K562 (cell line): Measurements from ENCODE around the gene TMEM184A. TPM values are rescaled to one million over a fixed set of nuclear protein-coding genes. Genes with fewer than 3 reads are reported as not detected.

Experiments used
- ATAC-seq: fragments of 200-7000 bp; cut with Tn5 transposase; 3 replicates; pipeline ENCODE4 v1.9.1; 2020; ENCODE audit warnings: moderate library complexity
- BruUV-seq: library from RNA; stranded (reverse); fragments of 400-500 nt; replicated peaks from 2 replicates; lab custom pipeline; 2021; lab: Mats Ljungman, UMichigan
- CTCF ChIA-PET: fragments of 300-600 bp; formaldehyde crosslinking; extraction: SDS; loops from one replicate; lab custom pipeline; 2021; ENCODE audit warnings: low intra/inter-chr PET ratio; lab: Yijun Ruan, JAX
- POLR2A ChIA-PET: fragments of 300-600, 350-650 bp; sonication (Branson Sonifier 250); formaldehyde crosslinking; extraction: SDS; loops from one replicate; lab custom pipeline; 2021; ENCODE audit warnings: antibody characterized with exemption, inconsistent platforms; lab: Yijun Ruan, JAX
- DNase-seq, 4 experiments: peaks; one replicate each; pipeline versions ENCODE4 v3.0.0 to v3.0.0-alpha.2; 2011 to 2018; ENCODE audit warnings: low spot score in 3 of 4, mixed read lengths in 3 of 4; ENCODE audit errors: extremely low read depth in 1 of 4
- FAIRE-seq: peaks from 2 replicates; lab custom pipeline; 2011; peaks lifted over from hg19 to GRCh38; lab: Jason Lieb, UNC
- H2AFZ ChIP-seq: 2 replicates; pipeline ENCODE4 v1.6.0; 2011; ENCODE audit warnings: low read depth, low read length, control low read depth, inconsistent platforms
- H3K27ac ChIP-seq: fragments of 200-600 bp; 3 replicates; pipeline ENCODE4 v1.8.0; 2011; ENCODE audit warnings: low read depth, mild to moderate bottlenecking, control low read depth, inconsistent platforms, low read length, moderate library complexity, mixed read lengths; ENCODE audit errors: extremely low read depth
- H3K27me3 ChIP-seq, 2 experiments: fragments of 300-600 bp in 1 of 2; 2 replicates in 1 of 2; 3 replicates in 1 of 2; pipeline versions ENCODE4 v1.6.0 to v1.8.0; 2011; ENCODE audit warnings: inconsistent platforms in 2 of 2, low read length in 2 of 2, mild to moderate bottlenecking in 1 of 2, mixed read lengths in 1 of 2, moderate library complexity in 1 of 2; ENCODE audit not compliant: control insufficient read depth in 2 of 2, insufficient read depth in 2 of 2
- H3K36me3 ChIP-seq: fragments of 300-600 bp; 3 replicates; pipeline ENCODE4 v1.8.0; 2011; ENCODE audit warnings: mild to moderate bottlenecking, low read length, inconsistent platforms; ENCODE audit not compliant: control insufficient read depth, insufficient read depth
- H3K4me1 ChIP-seq, 2 experiments: fragments of 200-600 bp in 1 of 2; replicated peaks in 1 of 2; 2 replicates in 1 of 2; 3 replicates in 1 of 2; pipeline versions ENCODE4 v1.5.1 to v1.8.0; 2011; ENCODE audit warnings: inconsistent platforms in 2 of 2, low read length in 2 of 2, mild to moderate bottlenecking in 1 of 2, mixed read lengths in 1 of 2, moderate library complexity in 1 of 2; ENCODE audit not compliant: control insufficient read depth in 2 of 2, insufficient read depth in 2 of 2
- H3K4me2 ChIP-seq: 2 replicates; pipeline ENCODE4 v1.6.1; 2011; ENCODE audit warnings: low read length, control low read depth, inconsistent platforms, mixed read lengths; ENCODE audit not compliant: insufficient read depth
- H3K4me3 ChIP-seq: fragments of 200-600 bp; sonication (generic), shearing (Covaris generic); 2 replicates; pipeline ENCODE4 v1.5.1; 2016; ENCODE audit warnings: control low read depth, inconsistent platforms
- H3K79me2 ChIP-seq: fragments of 200-600 bp; 3 replicates; pipeline ENCODE4 v1.8.0; 2011; ENCODE audit warnings: low read length, inconsistent platforms; ENCODE audit not compliant: control insufficient read depth, insufficient read depth
- H3K9ac ChIP-seq, 2 experiments: 2 replicates each; pipeline versions ENCODE4 v1.6.0 to v1.6.1; 2011; ENCODE audit warnings: low read depth in 2 of 2, low read length in 2 of 2, control low read depth in 1 of 2, inconsistent platforms in 1 of 2, mild to moderate bottlenecking in 1 of 2, mixed read lengths in 1 of 2; ENCODE audit not compliant: insufficient read depth in 1 of 2
- H3K9me1 ChIP-seq: one replicate; pipeline ENCODE4 v1.6.0; 2011; ENCODE audit warnings: inconsistent platforms, mild to moderate bottlenecking, low read length, moderate library complexity; ENCODE audit not compliant: control insufficient read depth, insufficient read depth
- H3K9me3 ChIP-seq: replicated peaks from 2 replicates; pipeline ENCODE4 v1.5.1; 2011; ENCODE audit warnings: low read depth, low read length, inconsistent platforms; ENCODE audit not compliant: control insufficient read depth, insufficient read depth
- H4K20me1 ChIP-seq: replicated peaks from 2 replicates; pipeline ENCODE4 v1.6.1; 2011; ENCODE audit warnings: low read length, inconsistent platforms, mixed read lengths; ENCODE audit not compliant: control insufficient read depth, insufficient read depth
- ARHGAP35 ChIP-seq: fragments of 450-650 bp; IDR thresholded peaks from 2 replicates; pipeline ENCODE4 v1.6.1; 2018; ENCODE audit not compliant: partially characterized antibody
- EHMT2 ChIP-seq: fragments of 450-650 bp; IDR thresholded peaks from 2 replicates; pipeline ENCODE4 v1.6.1; 2018; ENCODE audit warnings: antibody characterized with exemption
- KLF13 ChIP-seq: fragments of 450-650 bp; IDR thresholded peaks from 2 replicates; pipeline ENCODE4 v1.6.1; 2016; ENCODE audit warnings: missing genetic modification characterization, low read depth, mild to moderate bottlenecking, missing compliant biosample characterization, moderate library complexity, borderline replicate concordance
- WGBS: fragments of 100-300 bp; shearing (Covaris generic); methylation state at CpG from one replicate; pipeline ENCODE4 v1.1.6; 2016; ENCODE audit warnings: low coverage, mixed read lengths; ENCODE audit not compliant: insufficient coverage; ENCODE audit errors: missing lambda C conversion rate; 5-methylcytosine and 5-hydroxymethylcytosine counted together
- in situ Hi-C: fragments of 300-500 bp; cut with MboI; formaldehyde crosslinking; loops from 4 replicates; pipeline ENCODE4 v1.15.0; 2018; ENCODE audit warnings: inconsistent platforms, mixed read lengths
- intact Hi-C: fragments of 100-400 bp; cut with micrococcal nuclease; formaldehyde crosslinking; loops from 2 replicates; pipeline ENCODE4 v1.14.2; 2022
- polyA plus RNA-seq, 8 experiments: library from polyadenylated mRNA; depleted of rRNA in 4 of 8; stranded (reverse) in 5 of 8; unstranded in 3 of 8; fragments of >200 nt; fragmentation: Nextera tagmentation in 2 of 8; fragmentation: Illumina TruSeq in 1 of 8; extraction: Ambion mirVana in 2 of 8; extraction: Trizol in 1 of 8; gene quantifications; 2 replicates each; pipeline versions ENCODE4 v1.2.1 to v1.2.3, GENCODE V29; 2011 to 2014; ENCODE audit warnings: inconsistent platforms in 1 of 8, missing spikeins in 1 of 8
- total RNA-seq, 7 experiments: library from RNA; depleted of rRNA in 6 of 7; stranded (reverse); fragments of >200 nt in 6 of 7; fragmentation: Illumina TruSeq in 2 of 7; extraction: Trizol in 2 of 7; gene quantifications; 2 replicates each; pipeline versions ENCODE4 v1.2.1 to v1.2.3, GENCODE V29; 2011 to 2021; ENCODE audit warnings: low replicate concordance in 1 of 7
- TF ChIP-seq, protein P1 (sequence below): fragments of 450-650 bp; IDR thresholded peaks from 2 replicates; pipeline ENCODE4 v1.6.1; 2018; ENCODE audit warnings: mild to moderate bottlenecking, low read depth; ENCODE audit not compliant: partially characterized antibody
- TF ChIP-seq, protein P2 (sequence below): fragments of 450-650 bp; formaldehyde crosslinking; IDR thresholded peaks from 2 replicates; pipeline ENCODE4 v1.4.0; 2020; ENCODE audit warnings: mild to moderate bottlenecking, mixed read lengths
- TF ChIP-seq, protein P3 (sequence below): fragments of 250-450 bp; sonication (Bioruptor Pico); IDR thresholded peaks from 2 replicates; pipeline ENCODE4 v1.8.0; 2021; ENCODE audit warnings: mild to moderate bottlenecking, moderate library complexity

Gene TMEM184A
- total and polyA plus RNA-seq, 9 of the 15 experiments (the other 6 are each of a cell fraction or from before 2014, with no cell fraction given): 0.10 to 0.18 (median 0.11) TPM; not detected in 6

- no peaks in the 10 kb centered on the region for H3K9me1 ChIP-seq
- no peak overlapping the region for H3K9ac ChIP-seq
- peaks cover 11 to 28% of the 10 kb centered on the region in 2 experiments; a peak in 4 of 5 replicates for H3K27me3 ChIP-seq
- H3K4me3 ChIP-seq: no peak overlapping the region
- H3K79me2 ChIP-seq: no peaks in the 10 kb centered on the region
- no peak overlapping the region for H3K27ac ChIP-seq
- WGBS: 3% methylated on average over 6 of the region's 6 CpGs
- H2AFZ ChIP-seq: no peak overlapping the region
- no peak for ATAC-seq
- no TSS peak for BruUV-seq
- ChIA-PET CTCF (interaction anchor here (1.4 kb wide), 1 partner anchor 890 kb away, joined by 9 read pairs; no protein-coding TSS in a partner anchor), POLR2A (no interaction called here)
- intact Hi-C loops (loop anchor here (2.0 to 10.0 kb wide), 3 partner anchors 180 to 770 kb away; no protein-coding TSS in a partner anchor), in situ Hi-C loops (no loop called here)
- TF ChIP-seq ARHGAP35: no peak
- TF ChIP-seq, protein P1, sequence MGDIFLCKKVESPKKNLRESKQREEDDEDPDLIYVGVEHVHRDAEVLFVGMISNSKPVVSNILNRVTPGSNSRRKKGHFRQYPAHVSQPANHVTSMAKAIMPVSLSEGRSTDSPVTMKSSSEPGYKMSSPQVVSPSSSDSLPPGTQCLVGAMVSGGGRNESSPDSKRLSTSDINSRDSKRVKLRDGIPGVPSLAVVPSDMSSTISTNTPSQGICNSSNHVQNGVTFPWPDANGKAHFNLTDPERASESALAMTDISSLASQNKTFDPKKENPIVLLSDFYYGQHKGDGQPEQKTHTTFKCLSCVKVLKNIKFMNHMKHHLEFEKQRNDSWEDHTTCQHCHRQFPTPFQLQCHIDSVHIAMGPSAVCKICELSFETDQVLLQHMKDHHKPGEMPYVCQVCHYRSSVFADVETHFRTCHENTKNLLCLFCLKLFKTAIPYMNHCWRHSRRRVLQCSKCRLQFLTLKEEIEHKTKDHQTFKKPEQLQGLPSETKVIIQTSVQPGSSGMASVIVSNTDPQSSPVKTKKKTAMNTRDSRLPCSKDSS: no peak
- no peak for TF ChIP-seq KLF13 (tag)
- TF ChIP-seq EHMT2: 0 out of 2 replicates have a peak, but pooled peaks have one; percentile 31
- TF ChIP-seq, protein P2, sequence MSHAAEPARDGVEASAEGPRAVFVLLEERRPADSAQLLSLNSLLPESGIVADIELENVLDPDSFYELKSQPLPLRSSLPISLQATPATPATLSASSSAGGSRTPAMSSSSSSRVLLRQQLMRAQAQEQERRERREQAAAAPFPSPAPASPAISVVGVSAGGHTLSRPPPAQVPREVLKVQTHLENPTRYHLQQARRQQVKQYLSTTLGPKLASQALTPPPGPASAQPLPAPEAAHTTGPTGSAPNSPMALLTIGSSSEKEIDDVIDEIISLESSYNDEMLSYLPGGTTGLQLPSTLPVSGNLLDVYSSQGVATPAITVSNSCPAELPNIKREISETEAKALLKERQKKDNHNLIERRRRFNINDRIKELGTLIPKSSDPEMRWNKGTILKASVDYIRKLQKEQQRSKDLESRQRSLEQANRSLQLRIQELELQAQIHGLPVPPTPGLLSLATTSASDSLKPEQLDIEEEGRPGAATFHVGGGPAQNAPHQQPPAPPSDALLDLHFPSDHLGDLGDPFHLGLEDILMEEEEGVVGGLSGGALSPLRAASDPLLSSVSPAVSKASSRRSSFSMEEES: no peak
- TF ChIP-seq, protein P3, sequence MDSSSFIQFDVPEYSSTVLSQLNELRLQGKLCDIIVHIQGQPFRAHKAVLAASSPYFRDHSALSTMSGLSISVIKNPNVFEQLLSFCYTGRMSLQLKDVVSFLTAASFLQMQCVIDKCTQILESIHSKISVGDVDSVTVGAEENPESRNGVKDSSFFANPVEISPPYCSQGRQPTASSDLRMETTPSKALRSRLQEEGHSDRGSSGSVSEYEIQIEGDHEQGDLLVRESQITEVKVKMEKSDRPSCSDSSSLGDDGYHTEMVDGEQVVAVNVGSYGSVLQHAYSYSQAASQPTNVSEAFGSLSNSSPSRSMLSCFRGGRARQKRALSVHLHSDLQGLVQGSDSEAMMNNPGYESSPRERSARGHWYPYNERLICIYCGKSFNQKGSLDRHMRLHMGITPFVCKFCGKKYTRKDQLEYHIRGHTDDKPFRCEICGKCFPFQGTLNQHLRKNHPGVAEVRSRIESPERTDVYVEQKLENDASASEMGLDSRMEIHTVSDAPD (CRISPR knock-in tag): no peak
- DNase-seq: no peak
- H3K4me1 ChIP-seq: peaks cover 9 to 22% of the 10 kb centered on the region in 2 experiments; a peak in 4 of 5 replicates
- no peak overlapping the region for H3K4me2 ChIP-seq
- no peaks in the 10 kb centered on the region for H3K9me3 ChIP-seq
- no peaks in the 10 kb centered on the region for H4K20me1 ChIP-seq
- no peak for FAIRE-seq
- H3K36me3 ChIP-seq: no peaks in the 10 kb centered on the region
These were observed 22.5 kb upstream of the TMEM184A start for GRCh38 chr7:1578513-1578912.
